Liver (tissue), 9 donors: Measurements from ENCODE around the gene CNOT8. TPM values are rescaled to one million over a fixed set of nuclear protein-coding genes. Genes with fewer than 3 reads are reported as not detected.

ENCODE experiments used
- DNase-seq: peaks from one replicate; pipeline ENCODE4 v3.0.0-alpha.2; 2017; ENCODE audit warnings: low spot score
- H3K27ac ChIP-seq, 2 donors: one replicate each; pipeline ENCODE4 v1.7.0; 2013; ENCODE audit warnings: inconsistent platforms in 2 of 2, low read length in 2 of 2, control low read depth in 1 of 2, low read depth in 1 of 2, mild to moderate bottlenecking in 1 of 2
- H3K27me3 ChIP-seq, 4 donors: one replicate each; pipeline versions ENCODE4 v1.6.1 to v1.7.0; 2013; ENCODE audit warnings: low read length in 3 of 4, inconsistent platforms in 1 of 4, mild to moderate bottlenecking in 1 of 4, moderate library complexity in 1 of 4; ENCODE audit not compliant: control insufficient read depth in 4 of 4, insufficient read depth in 4 of 4
- H3K36me3 ChIP-seq, 4 donors: one replicate each; pipeline versions ENCODE4 v1.6.1 to v1.7.0; 2013; ENCODE audit warnings: low read length in 3 of 4, mild to moderate bottlenecking in 3 of 4, low read depth in 1 of 4, moderate library complexity in 1 of 4; ENCODE audit not compliant: control insufficient read depth in 4 of 4, insufficient read depth in 3 of 4
- H3K4me1 ChIP-seq, 4 donors: one replicate each; pipeline versions ENCODE4 v1.6.1 to v1.7.0; 2013; ENCODE audit warnings: low read length in 3 of 4, mild to moderate bottlenecking in 3 of 4, moderate library complexity in 1 of 4; ENCODE audit not compliant: control insufficient read depth in 4 of 4, insufficient read depth in 4 of 4
- H3K4me3 ChIP-seq, 3 donors: one replicate each; pipeline versions ENCODE4 v1.6.1 to v1.7.0; 2013; ENCODE audit warnings: low read length in 3 of 3, control low read depth in 1 of 3, low read depth in 1 of 3, mild to moderate bottlenecking in 1 of 3
- H3K9ac ChIP-seq, 2 donors: one replicate each; pipeline ENCODE4 v1.7.0; 2013; ENCODE audit warnings: low read length in 2 of 2, mild to moderate bottlenecking in 2 of 2, moderate library complexity in 2 of 2, control low read depth in 1 of 2, low read depth in 1 of 2
- H3K9me3 ChIP-seq, 4 donors: one replicate each; pipeline versions ENCODE4 v1.6.1 to v1.7.0; 2013; ENCODE audit warnings: low read length in 3 of 4; ENCODE audit not compliant: control insufficient read depth in 4 of 4
- ATF3 ChIP-seq: IDR thresholded peaks from 2 replicates; pipeline ENCODE4 v1.6.1; 2016; ENCODE audit warnings: antibody characterized with exemption
- EGR1 ChIP-seq, 2 donors: IDR thresholded peaks; 2 replicates each; pipeline ENCODE4 v1.6.1; 2016 to 2018; ENCODE audit warnings: antibody characterized with exemption in 2 of 2, low read depth in 2 of 2
- FOXA1 ChIP-seq: IDR thresholded peaks from 2 replicates; pipeline ENCODE4 v1.6.1; 2016; ENCODE audit warnings: antibody characterized with exemption
- GABPA ChIP-seq, 2 donors: IDR thresholded peaks in 1 of 2; conservative IDR thresholded peaks in 1 of 2; 2 replicates each; pipeline ENCODE4 v1.6.1; 2016; ENCODE audit warnings: antibody characterized with exemption in 2 of 2, mild to moderate bottlenecking in 1 of 2, moderate library complexity in 1 of 2
- HNF4A ChIP-seq, 2 donors: conservative IDR thresholded peaks; 2 replicates each; pipeline ENCODE4 v1.6.1; 2016; ENCODE audit warnings: antibody characterized with exemption in 2 of 2, mild to moderate bottlenecking in 2 of 2
- HNF4G ChIP-seq: IDR thresholded peaks from 2 replicates; pipeline ENCODE4 v1.6.1; 2016; ENCODE audit warnings: antibody characterized with exemption
- JUND ChIP-seq, 2 donors: IDR thresholded peaks; 2 replicates each; pipeline ENCODE4 v1.6.1; 2016; ENCODE audit warnings: antibody characterized with exemption in 2 of 2
- MAX ChIP-seq: IDR thresholded peaks from 2 replicates; pipeline ENCODE4 v1.6.1; 2016; ENCODE audit warnings: antibody characterized with exemption
- NR2F2 ChIP-seq: IDR thresholded peaks from 2 replicates; pipeline ENCODE4 v1.6.1; 2016; ENCODE audit warnings: antibody characterized with exemption
- REST ChIP-seq: IDR thresholded peaks from 2 replicates; pipeline ENCODE4 v1.6.1; 2016; ENCODE audit warnings: antibody characterized with exemption, mild to moderate bottlenecking
- RXRA ChIP-seq, 2 donors: IDR thresholded peaks; 2 replicates each; pipeline ENCODE4 v1.6.1; 2017 to 2018; ENCODE audit warnings: antibody characterized with exemption in 2 of 2, mild to moderate bottlenecking in 1 of 2
- SP1 ChIP-seq: IDR thresholded peaks from 2 replicates; pipeline ENCODE4 v1.6.1; 2018; ENCODE audit warnings: antibody characterized with exemption, mild to moderate bottlenecking
- TAF1 ChIP-seq: conservative IDR thresholded peaks from 2 replicates; pipeline ENCODE4 v1.6.1; 2016; ENCODE audit warnings: antibody characterized with exemption, mild to moderate bottlenecking
- YY1 ChIP-seq: IDR thresholded peaks from 2 replicates; pipeline ENCODE4 v1.6.1; 2016; ENCODE audit warnings: antibody characterized with exemption, mild to moderate bottlenecking
- ZBTB33 ChIP-seq: IDR thresholded peaks from 2 replicates; pipeline ENCODE4 v1.6.1; 2016; ENCODE audit warnings: antibody characterized with exemption
- WGBS: extraction: QIAGEN DNeasy Blood & Tissue Kit; methylation state at CpG from one replicate; pipeline ENCODE4 v1.1.7; 2013; 5-methylcytosine and 5-hydroxymethylcytosine counted together
- polyA plus RNA-seq, 2 donors: library from polyadenylated mRNA; stranded (reverse) in 1 of 2; unstranded in 1 of 2; fragments of 200-250 nt in 1 of 2; fragments of >200 nt in 1 of 2; fragmentation: Nextera tagmentation in 1 of 2; extraction: Ambion mirVana in 1 of 2; gene quantifications; one replicate each; pipeline versions ENCODE4 v1.2.1 to v1.2.3, GENCODE V29; 2013 to 2015
- total RNA-seq, 2 donors: library from RNA; depleted of rRNA; stranded (reverse); fragments of >200 nt; gene quantifications; one replicate each; pipeline ENCODE4 v1.2.3, GENCODE V29; 2014
- donor health status: healthy.
- donor health status: healthy.
- donor health status: healthy.
- donor health status: healthy.
- donor health status: healthy.

The CNOT8 gene
- total and polyA plus RNA-seq, 4 donors = 12.6 to 38.9 (median 20.8) TPM

GRCh38 chr5:154900066-154900465 lies 41.6 kb downstream of the CNOT8 start:
- TF ChIP-seq YY1 = no peak
- TF ChIP-seq ATF3 = no peak
- TF ChIP-seq RXRA (IDR thresholded peaks at IDR 0.05) = no peak
- TF ChIP-seq REST = no peak
- no peak for TF ChIP-seq HNF4A (conservative IDR thresholded peaks at IDR 0.05)
- TF ChIP-seq NR2F2 = no peak
- Histone ChIP-seq H3K27me3 (no peaks in the 10 kb centered on the region), H3K9ac (no peak overlapping the region), H3K27ac (no peak overlapping the region), H3K4me3 (no peak overlapping the region), H3K4me1 (peaks cover 0 to 6% (median 0%) of the 10 kb centered on the region in 4 donors), H3K9me3 (no peaks in the 10 kb centered on the region), H3K36me3 (peaks cover 19 to 74% (median 55%) of the 10 kb centered on the region in 4 donors)
- DNase-seq = no peak
- WGBS = 99% methylated on average over 1 of the region's 1 CpG

GRCh38 chr5:154901276-154901675 lies 42.8 kb downstream of the CNOT8 start:
- H3K36me3 ChIP-seq = peaks cover 17 to 68% (median 47%) of the 10 kb centered on the region in 4 donors
- no peak for DNase-seq
- 96% methylated on average over 2 of the region's 2 CpGs for WGBS
- no peak overlapping the region for H3K4me3 ChIP-seq
- no peak overlapping the region for H3K9ac ChIP-seq
- no peaks in the 10 kb centered on the region for H3K27me3 ChIP-seq
- no peak overlapping the region for H3K27ac ChIP-seq
- peaks cover 0 to 6% (median 0%) of the 10 kb centered on the region in 4 donors for H3K4me1 ChIP-seq
- no peaks in the 10 kb centered on the region for H3K9me3 ChIP-seq
- TF ChIP-seq YY1 (no peak), REST (no peak), ATF3 (no peak), FOXA1 (no peak), ZBTB33 (no peak), GABPA (IDR thresholded peaks at IDR 0.05 in 1 of 2, conservative IDR thresholded peaks at IDR 0.05 in 1 of 2) (no peak), HNF4G (no peak), NR2F2 (no peak), SP1 (no peak), HNF4A (conservative IDR thresholded peaks at IDR 0.05) (no peak), EGR1 (IDR thresholded peaks at IDR 0.05; ENCODE audit: low read depth in 2 of 2) (no peak), MAX (no peak), JUND (IDR thresholded peaks at IDR 0.05) (no peak), TAF1 (no peak)
